ENCODE measurements around the gene SCEL. TPM values are rescaled to one million over a fixed set of nuclear protein-coding genes. Genes with fewer than 3 reads are reported as not detected.

Gene SCEL
- total RNA-seq, 4 donors from 2014 or later = 255 to 453 (median 376) TPM

GRCh38 chr13:77519808-77520207 is 15.7 kb upstream of the SCEL start:
- Histone ChIP-seq H3K36me3 (no peaks in the 10 kb centered on the region), H3K27me3 (no peaks in the 10 kb centered on the region), H3K4me3 (no peak overlapping the region), H3K9me3 (no peaks in the 10 kb centered on the region), H3K4me1 (peaks cover 0 to 52% (median 7%) of the 10 kb centered on the region in 3 donors), H3K27ac (peak overlapping the region in 3 of 4 donors; percentile 82 to 90 (median 86))
- TF ChIP-seq, protein P1, sequence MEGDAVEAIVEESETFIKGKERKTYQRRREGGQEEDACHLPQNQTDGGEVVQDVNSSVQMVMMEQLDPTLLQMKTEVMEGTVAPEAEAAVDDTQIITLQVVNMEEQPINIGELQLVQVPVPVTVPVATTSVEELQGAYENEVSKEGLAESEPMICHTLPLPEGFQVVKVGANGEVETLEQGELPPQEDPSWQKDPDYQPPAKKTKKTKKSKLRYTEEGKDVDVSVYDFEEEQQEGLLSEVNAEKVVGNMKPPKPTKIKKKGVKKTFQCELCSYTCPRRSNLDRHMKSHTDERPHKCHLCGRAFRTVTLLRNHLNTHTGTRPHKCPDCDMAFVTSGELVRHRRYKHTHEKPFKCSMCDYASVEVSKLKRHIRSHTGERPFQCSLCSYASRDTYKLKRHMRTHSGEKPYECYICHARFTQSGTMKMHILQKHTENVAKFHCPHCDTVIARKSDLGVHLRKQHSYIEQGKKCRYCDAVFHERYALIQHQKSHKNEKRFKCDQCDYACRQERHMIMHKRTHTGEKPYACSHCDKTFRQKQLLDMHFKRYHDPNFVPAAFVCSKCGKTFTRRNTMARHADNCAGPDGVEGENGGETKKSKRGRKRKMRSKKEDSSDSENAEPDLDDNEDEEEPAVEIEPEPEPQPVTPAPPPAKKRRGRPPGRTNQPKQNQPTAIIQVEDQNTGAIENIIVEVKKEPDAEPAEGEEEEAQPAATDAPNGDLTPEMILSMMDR (IDR thresholded peaks at IDR 0.05) = no peak
- no peak for TF ChIP-seq POLR2A (IDR thresholded peaks at IDR 0.05)
- intact Hi-C loops (cut with DNase I) = no loop called here
- WGBS, 2 donors = 62% methylated on average over 4 of the region's 4 CpGs
- no peak for DNase-seq

GRCh38 chr13:77521194-77521593 is 14.3 kb upstream of the SCEL start:
- Histone ChIP-seq H3K27me3 (no peaks in the 10 kb centered on the region), H3K4me3 (no peak overlapping the region), H3K27ac (peak overlapping the region; percentile 36 to 90 (median 84)), H3K36me3 (no peaks in the 10 kb centered on the region), H3K9me3 (no peaks in the 10 kb centered on the region), H3K4me1 (peaks cover 0 to 57% (median 7%) of the 10 kb centered on the region in 3 donors)
- TF ChIP-seq, protein P1 (IDR thresholded peaks at IDR 0.05) = no peak
- no peak for TF ChIP-seq POLR2A (IDR thresholded peaks at IDR 0.05)
- no peak for DNase-seq
- intact Hi-C loops (cut with DNase I) = no loop called here
- 21 to 40% methylated on average over 2 of the region's 2 CpGs for WGBS, 2 donors

DNA sequence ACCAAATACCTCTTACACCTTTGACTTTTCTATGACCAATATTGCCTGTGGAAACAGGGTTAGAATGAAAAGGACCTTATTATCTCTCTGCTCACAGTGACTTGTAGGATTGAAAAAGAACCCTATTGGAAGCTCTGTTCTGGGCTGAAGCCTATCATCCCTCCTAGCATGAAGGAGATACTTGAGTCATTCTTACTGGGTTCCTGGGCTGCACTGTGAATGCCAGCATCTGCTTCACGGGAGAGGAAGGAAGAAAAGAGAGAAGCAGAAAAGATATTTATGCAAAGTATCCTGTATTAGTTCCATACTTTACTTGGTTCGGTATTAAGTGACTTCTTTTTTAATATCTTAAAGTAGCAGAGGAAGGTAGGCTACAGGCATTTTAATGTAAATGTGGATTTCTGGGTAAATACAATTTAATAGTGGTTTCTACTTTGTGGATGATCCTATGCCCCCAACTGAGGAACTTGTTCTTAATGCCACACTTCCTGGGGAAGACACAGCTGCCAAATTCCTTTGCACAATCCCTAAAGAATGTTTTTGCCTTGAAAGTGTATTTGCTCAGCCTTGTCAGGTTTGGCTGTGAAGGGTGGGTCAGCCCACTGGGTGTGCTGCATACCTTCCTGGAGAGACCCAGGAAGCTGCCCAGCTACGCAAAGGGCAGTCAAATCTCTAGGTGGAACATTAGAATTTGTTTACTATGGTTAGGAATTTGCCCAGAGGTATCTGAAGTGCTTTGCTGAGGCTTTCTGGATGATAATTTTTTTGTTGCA is 13.7 kb upstream of the SCEL start:
- intact Hi-C loops (cut with DNase I) = no loop called here
- no peaks in the 10 kb centered on the region for H3K36me3 ChIP-seq
- H3K4me3 ChIP-seq = no peak overlapping the region
- no peak for TF ChIP-seq POLR2A (IDR thresholded peaks at IDR 0.05)
- TF ChIP-seq, protein P1 (IDR thresholded peaks at IDR 0.05) = peak in 2 of 6 experiments; percentile 8 to 19
- H3K4me1 ChIP-seq = peaks cover 0 to 57% (median 7%) of the 10 kb centered on the region in 3 donors
- no peak for DNase-seq
- WGBS, 2 donors = 15 to 27% methylated on average over 3 of the region's 3 CpGs
- H3K9me3 ChIP-seq = no peaks in the 10 kb centered on the region
- peak overlapping the region; percentile 36 to 90 (median 84) for H3K27ac ChIP-seq
- H3K27me3 ChIP-seq = no peaks in the 10 kb centered on the region

DNA sequence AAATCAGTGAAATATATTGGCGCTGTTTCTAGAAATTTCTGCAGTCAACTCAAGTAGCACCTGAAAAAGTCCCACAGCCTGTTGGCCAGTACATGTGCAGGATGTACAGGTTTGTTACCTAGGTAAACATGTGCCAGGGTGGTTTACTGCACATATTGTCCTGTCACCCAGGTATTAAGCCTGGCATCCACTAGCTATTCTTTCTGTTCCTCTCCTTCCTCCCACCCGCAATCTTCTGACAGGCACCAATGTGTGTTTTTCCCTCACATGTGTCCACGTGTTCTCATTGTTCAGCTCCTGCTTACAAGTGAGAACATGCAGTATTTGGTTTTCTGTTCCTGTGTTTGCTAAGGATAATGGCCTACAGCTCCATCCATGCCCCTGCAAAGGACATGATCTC is 13.1 kb upstream of the SCEL start:
- H3K27me3 ChIP-seq = no peaks in the 10 kb centered on the region
- WGBS, 2 donors = 49 to 54% methylated on average over 3 of the region's 3 CpGs
- no peak for DNase-seq
- no peak for TF ChIP-seq POLR2A (IDR thresholded peaks at IDR 0.05)
- TF ChIP-seq, protein P1 (IDR thresholded peaks at IDR 0.05) = no peak
- H3K9me3 ChIP-seq = no peaks in the 10 kb centered on the region
- H3K36me3 ChIP-seq = no peaks in the 10 kb centered on the region
- H3K27ac ChIP-seq = peak overlapping the region; percentile 36 to 90 (median 84)
- H3K4me3 ChIP-seq = no peak overlapping the region
- peaks cover 0 to 57% (median 7%) of the 10 kb centered on the region in 3 donors for H3K4me1 ChIP-seq
- intact Hi-C loops (cut with DNase I) = no loop called here

DNA sequence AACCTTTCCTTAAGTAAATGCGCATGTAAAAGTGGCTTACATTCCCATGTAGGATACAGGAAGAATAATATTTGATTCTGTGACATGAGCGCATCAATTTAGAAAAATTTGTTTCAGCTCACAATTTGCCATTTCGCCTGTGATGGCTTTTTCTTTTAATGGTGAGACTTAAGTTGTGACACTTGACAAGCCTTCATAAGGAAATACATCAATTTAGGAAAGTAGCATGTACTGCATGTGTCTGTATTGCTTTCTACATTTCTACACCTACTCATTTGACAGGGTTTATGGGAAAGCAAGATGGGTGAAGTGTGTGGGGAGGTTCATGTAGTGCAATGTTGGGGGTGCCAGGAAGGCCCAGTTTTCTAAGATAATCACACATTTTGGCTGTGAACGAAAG is 12.1 kb upstream of the SCEL start:
- peak overlapping the region; percentile 45 to 90 (median 84) for H3K27ac ChIP-seq
- no peaks in the 10 kb centered on the region for H3K9me3 ChIP-seq
- H3K36me3 ChIP-seq = no peaks in the 10 kb centered on the region
- 89 to 94% methylated on average over 4 of the region's 4 CpGs for WGBS, 2 donors
- peaks cover 0 to 59% (median 7%) of the 10 kb centered on the region in 3 donors for H3K4me1 ChIP-seq
- H3K27me3 ChIP-seq = no peaks in the 10 kb centered on the region
- no peak for TF ChIP-seq POLR2A (IDR thresholded peaks at IDR 0.05)
- TF ChIP-seq, protein P1 (IDR thresholded peaks at IDR 0.05) = no peak
- H3K4me3 ChIP-seq = no peak overlapping the region
- intact Hi-C loops (cut with DNase I) = no loop called here
- no peak for DNase-seq

Data from esophagus squamous epithelium (tissue), 5 donors.